GM12801 (cell line): Measurements from ENCODE around the gene NDUFA3.

Experiments used
- CTCF ChIP-seq: IDR thresholded peaks from one replicate; pipeline ENCODE4 v1.5.1; 2011; ENCODE audit warnings: control low read depth; ENCODE audit not compliant: insufficient read length; ENCODE audit errors: extremely low read depth

The NDUFA3 gene

GRCh38 chr19:54102421-54103169 lies at the start of gene NDUFA3:
Gene NDUFA3 (plus strand): TSS chr19:54102855. CDS start chr19:54102879, 24 bp downstream.
- no peak for TF ChIP-seq CTCF

GRCh38 chr19:54062643-54063042 lies 40.0 kb upstream of the NDUFA3 start:
- TF ChIP-seq CTCF = no peak

GRCh38 chr19:54063350-54064116 lies 39.1 kb upstream of the NDUFA3 start, which contains the start of gene VSTM1:
Gene VSTM1 (minus strand): TSS chr19:54063897. CDS start chr19:54063777, 120 bp downstream.
- TF ChIP-seq CTCF = no peak

GRCh38 chr19:54069470-54069869 lies 33.2 kb upstream of the NDUFA3 start:
- no peak for TF ChIP-seq CTCF

GRCh38 chr19:54073829-54074228 lies 28.8 kb upstream of the NDUFA3 start:
- no peak for TF ChIP-seq CTCF

GRCh38 chr19:54074851-54075250 lies 27.8 kb upstream of the NDUFA3 start:
- no peak for TF ChIP-seq CTCF

GRCh38 chr19:54077334-54077733 lies 25.3 kb upstream of the NDUFA3 start:
- TF ChIP-seq CTCF = no peak
